K562 (cell line): ENCODE results near the gene ELF2. TPM values are rescaled to one million over a fixed set of nuclear protein-coding genes. Genes with fewer than 3 reads are reported as not detected.

Experiments
- CHD2 ChIP-seq: IDR thresholded peaks from 2 replicates; pipeline ENCODE4 v1.6.1; 2011; ENCODE audit warnings: low read depth, low read length
- CLOCK ChIP-seq: fragments of 250-450 bp; sonication (Bioruptor Pico); IDR thresholded peaks from 2 replicates; pipeline ENCODE4 v1.4.0; 2020; ENCODE audit warnings: mild to moderate bottlenecking, moderate library complexity, borderline replicate concordance
- GATA2 ChIP-seq: sonication (generic); formaldehyde crosslinking; IDR thresholded peaks from 2 replicates; pipeline ENCODE4 v1.4.0; 2020; ENCODE audit warnings: mild to moderate bottlenecking, missing genetic modification reagents
- GTF2F1 ChIP-seq: IDR thresholded peaks from 2 replicates; pipeline ENCODE4 v1.6.1; 2011; ENCODE audit warnings: low read depth, low read length, improper control_type of control experiment
- GTF3C2 ChIP-seq: IDR thresholded peaks from 3 replicates; pipeline ENCODE4 v1.6.1; 2011; ENCODE audit warnings: borderline replicate concordance, mild to moderate bottlenecking, moderate library complexity; ENCODE audit not compliant: insufficient read length; ENCODE audit errors: extremely low read depth
- ILF3 ChIP-seq: fragments of 450-650 bp; IDR thresholded peaks from 2 replicates; pipeline ENCODE4 v1.6.1; 2018; ENCODE audit warnings: antibody characterized with exemption, mild to moderate bottlenecking, moderate library complexity, borderline replicate concordance
- MTA2 ChIP-seq: fragments of 450-650 bp; IDR thresholded peaks from 2 replicates; pipeline ENCODE4 v1.6.1; 2016; ENCODE audit warnings: low read depth
- PHF20 ChIP-seq: fragments of 450-650 bp; IDR thresholded peaks from 2 replicates; pipeline ENCODE4 v1.6.1; 2018; ENCODE audit not compliant: partially characterized antibody
- SREBF1 ChIP-seq: fragments of 150-350 bp; IDR thresholded peaks from 2 replicates; pipeline ENCODE4 v1.6.1; 2014; ENCODE audit warnings: antibody characterized with exemption, low read depth, low read length, borderline replicate concordance
- U2AF1 ChIP-seq: fragments of 200-400 bp; formaldehyde crosslinking; optimal IDR thresholded peaks from 2 replicates; pipeline ENCODE3; 2017; ENCODE audit warnings: mild to moderate bottlenecking, low read depth, low read length, moderate library complexity
- ZNF280B ChIP-seq: fragments of 250-450 bp; sonication (Bioruptor Pico); IDR thresholded peaks from 2 replicates; pipeline ENCODE4 v1.5.1; 2021; ENCODE audit warnings: mild to moderate bottlenecking
- ZNF408 ChIP-seq: fragments of 250-450 bp; sonication (Bioruptor Pico); IDR thresholded peaks from 2 replicates; pipeline ENCODE4 v1.4.0; 2020; ENCODE audit warnings: low read depth, mild to moderate bottlenecking, moderate library complexity
- ZNF583 ChIP-seq: fragments of 250-450 bp; sonication (Bioruptor Pico); IDR thresholded peaks from 2 replicates; pipeline ENCODE4 v1.4.0; 2020
- ZNF707 ChIP-seq: fragments of 250-450 bp; sonication (Bioruptor Pico); conservative IDR thresholded peaks from 2 replicates; pipeline ENCODE4 v1.8.0; 2022; ENCODE audit warnings: inconsistent platforms, mild to moderate bottlenecking, moderate library complexity
- polyA plus RNA-seq, 8 experiments: library from polyadenylated mRNA; depleted of rRNA in 4 of 8; stranded (reverse) in 5 of 8; unstranded in 3 of 8; fragments of >200 nt; fragmentation: Nextera tagmentation in 2 of 8; fragmentation: Illumina TruSeq in 1 of 8; extraction: Ambion mirVana in 2 of 8; extraction: Trizol in 1 of 8; gene quantifications; 2 replicates each; pipeline versions ENCODE4 v1.2.1 to v1.2.3, GENCODE V29; 2011 to 2014; ENCODE audit warnings: inconsistent platforms in 1 of 8, missing spikeins in 1 of 8
- total RNA-seq, 7 experiments: library from RNA; depleted of rRNA in 6 of 7; stranded (reverse); fragments of >200 nt in 6 of 7; fragmentation: Illumina TruSeq in 2 of 7; extraction: Trizol in 2 of 7; gene quantifications; 2 replicates each; pipeline versions ENCODE4 v1.2.1 to v1.2.3, GENCODE V29; 2011 to 2021; ENCODE audit warnings: low replicate concordance in 1 of 7
- TF ChIP-seq, protein P1 (sequence below), 2 experiments: fragments of 150-350 bp in 1 of 2; IDR thresholded peaks; 2 replicates each; pipeline ENCODE4 v1.6.1; 2012 to 2016; ENCODE audit warnings: low read depth in 2 of 2, low read length in 2 of 2, mild to moderate bottlenecking in 1 of 2, moderate library complexity in 1 of 2

ELF2 gene
- total and polyA plus RNA-seq, 9 of the 15 experiments (the other 6 are each of a cell fraction or from before 2014, with no cell fraction given), result 9.4 to 58.7 (median 41.6) TPM

DNA sequence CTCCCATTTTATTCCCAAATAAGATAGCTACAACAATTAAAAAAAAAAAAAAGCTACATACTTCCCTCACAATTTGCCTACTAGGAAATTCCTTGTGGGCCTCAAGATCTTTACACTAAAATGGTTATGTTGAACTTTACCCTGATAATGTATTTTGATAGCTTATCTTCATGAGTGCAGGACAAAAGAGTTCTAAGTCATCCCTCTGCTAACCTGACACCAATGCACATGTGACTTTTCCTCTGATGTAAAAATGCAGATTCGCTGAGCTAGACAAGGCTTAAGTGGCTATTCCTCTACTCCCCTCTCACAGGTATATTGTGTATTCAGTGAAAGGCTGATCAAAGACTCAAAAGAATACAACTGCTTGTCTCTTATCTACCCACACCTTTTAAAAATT is 22.5 kb downstream of the ELF2 start (continued):
- TF ChIP-seq GTF2F1, result no peak
- peak; percentile 71; the same call in 1 of the 2 replicates for TF ChIP-seq MTA2
- no peak for TF ChIP-seq ZNF408 (CRISPR knock-in tag)
- TF ChIP-seq ZNF280B (CRISPR knock-in tag), result no peak
- TF ChIP-seq GTF3C2, result no peak
- TF ChIP-seq U2AF1, result no peak
- no peak for TF ChIP-seq ILF3
- peak; percentile 39; the same call in 1 of the 2 replicates for TF ChIP-seq GATA2 (CRISPR knock-in tag)
- TF ChIP-seq CLOCK (CRISPR knock-in tag), result no peak
- no peak for TF ChIP-seq CHD2
- TF ChIP-seq SREBF1, result no peak
- no peak for TF ChIP-seq ZNF707
- no peak for TF ChIP-seq ZNF583 (CRISPR knock-in tag)
- TF ChIP-seq, protein P1, sequence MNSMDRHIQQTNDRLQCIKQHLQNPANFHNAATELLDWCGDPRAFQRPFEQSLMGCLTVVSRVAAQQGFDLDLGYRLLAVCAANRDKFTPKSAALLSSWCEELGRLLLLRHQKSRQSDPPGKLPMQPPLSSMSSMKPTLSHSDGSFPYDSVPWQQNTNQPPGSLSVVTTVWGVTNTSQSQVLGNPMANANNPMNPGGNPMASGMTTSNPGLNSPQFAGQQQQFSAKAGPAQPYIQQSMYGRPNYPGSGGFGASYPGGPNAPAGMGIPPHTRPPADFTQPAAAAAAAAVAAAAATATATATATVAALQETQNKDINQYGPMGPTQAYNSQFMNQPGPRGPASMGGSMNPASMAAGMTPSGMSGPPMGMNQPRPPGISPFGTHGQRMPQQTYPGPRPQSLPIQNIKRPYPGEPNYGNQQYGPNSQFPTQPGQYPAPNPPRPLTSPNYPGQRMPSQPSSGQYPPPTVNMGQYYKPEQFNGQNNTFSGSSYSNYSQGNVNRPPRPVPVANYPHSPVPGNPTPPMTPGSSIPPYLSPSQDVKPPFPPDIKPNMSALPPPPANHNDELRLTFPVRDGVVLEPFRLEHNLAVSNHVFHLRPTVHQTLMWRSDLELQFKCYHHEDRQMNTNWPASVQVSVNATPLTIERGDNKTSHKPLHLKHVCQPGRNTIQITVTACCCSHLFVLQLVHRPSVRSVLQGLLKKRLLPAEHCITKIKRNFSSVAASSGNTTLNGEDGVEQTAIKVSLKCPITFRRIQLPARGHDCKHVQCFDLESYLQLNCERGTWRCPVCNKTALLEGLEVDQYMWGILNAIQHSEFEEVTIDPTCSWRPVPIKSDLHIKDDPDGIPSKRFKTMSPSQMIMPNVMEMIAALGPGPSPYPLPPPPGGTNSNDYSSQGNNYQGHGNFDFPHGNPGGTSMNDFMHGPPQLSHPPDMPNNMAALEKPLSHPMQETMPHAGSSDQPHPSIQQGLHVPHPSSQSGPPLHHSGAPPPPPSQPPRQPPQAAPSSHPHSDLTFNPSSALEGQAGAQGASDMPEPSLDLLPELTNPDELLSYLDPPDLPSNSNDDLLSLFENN (IDR thresholded peaks at IDR 0.05; ENCODE audit: low read depth in 2 of 2, low read length in 2 of 2), result no peak
- TF ChIP-seq PHF20, result no peak
